SK-N-SH treated with all-trans-retinoic acid at 6 μM for 48 hours (cell line): Measurements from ENCODE around the gene NIP7.
"Not testable (repeated sequence)": the region's sequence is repeated elsewhere in the genome, so short reads cannot be mapped to it uniquely, and the experiment has no call there.

Source experiments
- ATAC-seq: fragments of 200-7000 bp; cut with Tn5 transposase; 3 replicates; pipeline ENCODE4 v1.9.1; 2020; ENCODE audit warnings: mild to moderate bottlenecking, moderate library complexity
- ARNTL ChIP-seq: fragments of 450-650 bp; formaldehyde crosslinking; IDR thresholded peaks from 2 replicates; pipeline ENCODE4 v1.5.0; 2020; ENCODE audit warnings: low read depth, mild to moderate bottlenecking, moderate library complexity, borderline replicate concordance
- BACH2 ChIP-seq: fragments of 250-450 bp; sonication (Bioruptor Pico); IDR thresholded peaks from 2 replicates; pipeline ENCODE4 v1.9.0; 2021; ENCODE audit warnings: mild to moderate bottlenecking, borderline replicate concordance
- CSDC2 ChIP-seq: fragments of 250-450 bp; sonication (Bioruptor Pico); IDR thresholded peaks from 2 replicates; pipeline ENCODE4 v1.5.0; 2020; ENCODE audit warnings: mild to moderate bottlenecking, moderate library complexity
- ESRRG ChIP-seq: fragments of 250-450 bp; sonication (Bioruptor Pico); IDR thresholded peaks from 2 replicates; pipeline ENCODE4 v1.6.1; 2021; ENCODE audit warnings: mild to moderate bottlenecking
- GLIS3 ChIP-seq: fragments of 250-450 bp; sonication (Bioruptor Pico); IDR thresholded peaks from 2 replicates; pipeline ENCODE4 v1.5.0; 2020; ENCODE audit warnings: mild to moderate bottlenecking, moderate library complexity
- ISL1 ChIP-seq: fragments of 250-450 bp; sonication (Bioruptor Pico); IDR thresholded peaks from 2 replicates; pipeline ENCODE4 v2.1.2; 2022; ENCODE audit warnings: mild to moderate bottlenecking, moderate library complexity
- OSR1 ChIP-seq: fragments of 250-450 bp; sonication (Bioruptor Pico); IDR thresholded peaks from 2 replicates; pipeline ENCODE4 v1.8.0; 2022; ENCODE audit warnings: moderate library complexity, mild to moderate bottlenecking, inconsistent platforms
- PPARA ChIP-seq: fragments of 250-450 bp; sonication (Bioruptor Pico); IDR thresholded peaks from 2 replicates; pipeline ENCODE4 v1.5.0; 2020; ENCODE audit warnings: mild to moderate bottlenecking, borderline replicate concordance
- RARB ChIP-seq: fragments of 250-450 bp; sonication (Bioruptor Pico); IDR thresholded peaks from 2 replicates; pipeline ENCODE4 v1.8.0; 2021; ENCODE audit warnings: mild to moderate bottlenecking, moderate library complexity
- SNAI2 ChIP-seq: fragments of 250-450 bp; sonication (Bioruptor Pico); IDR thresholded peaks from 2 replicates; pipeline ENCODE4 v1.5.0; 2020; ENCODE audit warnings: mild to moderate bottlenecking, moderate library complexity
- TCF4 ChIP-seq: fragments of 250-450 bp; sonication (Bioruptor Pico); IDR thresholded peaks from 2 replicates; pipeline ENCODE4 v1.8.0; 2021; ENCODE audit warnings: mild to moderate bottlenecking, moderate library complexity, borderline replicate concordance
- TOX ChIP-seq: fragments of 250-450 bp; sonication (Bioruptor Pico); IDR thresholded peaks from 2 replicates; pipeline ENCODE4 v1.8.0; 2021; ENCODE audit warnings: mild to moderate bottlenecking, moderate library complexity, borderline replicate concordance
- ZC3H10 ChIP-seq: fragments of 250-450 bp; sonication (Bioruptor Pico); IDR thresholded peaks from 2 replicates; pipeline ENCODE4 v1.5.1; 2021; ENCODE audit warnings: mild to moderate bottlenecking, moderate library complexity
- ZFP3 ChIP-seq: fragments of 250-450 bp; sonication (Bioruptor Pico); IDR thresholded peaks from 2 replicates; pipeline ENCODE4 v1.5.0; 2020; ENCODE audit warnings: mild to moderate bottlenecking, moderate library complexity
- ZNF70 ChIP-seq: fragments of 450-650 bp; formaldehyde crosslinking; IDR thresholded peaks from 2 replicates; pipeline ENCODE4 v1.5.0; 2020; ENCODE audit warnings: mild to moderate bottlenecking, moderate library complexity
- TF ChIP-seq, protein P1 (sequence below): fragments of 250-450 bp; sonication (Bioruptor Pico); IDR thresholded peaks from 2 replicates; pipeline ENCODE4 v1.5.0; 2020; ENCODE audit warnings: mild to moderate bottlenecking, moderate library complexity
- TF ChIP-seq, protein P2 (sequence below): fragments of 250-450 bp; sonication (Bioruptor Pico); IDR thresholded peaks from 2 replicates; pipeline ENCODE4 v1.5.1; 2021; ENCODE audit warnings: mild to moderate bottlenecking, moderate library complexity
- TF ChIP-seq, protein P3 (sequence below): fragments of 250-450 bp; sonication (Bioruptor Pico); IDR thresholded peaks from 2 replicates; pipeline ENCODE4 v1.5.1; 2020; ENCODE audit warnings: low read depth, mild to moderate bottlenecking, moderate library complexity
- TF ChIP-seq, protein P4 (sequence below): fragments of 250-450 bp; sonication (Bioruptor Pico); IDR thresholded peaks from 2 replicates; pipeline ENCODE4 v1.8.0; 2020; ENCODE audit warnings: mild to moderate bottlenecking, moderate library complexity, borderline replicate concordance
- TF ChIP-seq, protein P5 (sequence below): fragments of 250-450 bp; sonication (Bioruptor Pico); IDR thresholded peaks from 2 replicates; pipeline ENCODE4 v1.8.0; 2021; ENCODE audit warnings: low read depth, mild to moderate bottlenecking, moderate library complexity, borderline replicate concordance

The NIP7 gene

DNA sequence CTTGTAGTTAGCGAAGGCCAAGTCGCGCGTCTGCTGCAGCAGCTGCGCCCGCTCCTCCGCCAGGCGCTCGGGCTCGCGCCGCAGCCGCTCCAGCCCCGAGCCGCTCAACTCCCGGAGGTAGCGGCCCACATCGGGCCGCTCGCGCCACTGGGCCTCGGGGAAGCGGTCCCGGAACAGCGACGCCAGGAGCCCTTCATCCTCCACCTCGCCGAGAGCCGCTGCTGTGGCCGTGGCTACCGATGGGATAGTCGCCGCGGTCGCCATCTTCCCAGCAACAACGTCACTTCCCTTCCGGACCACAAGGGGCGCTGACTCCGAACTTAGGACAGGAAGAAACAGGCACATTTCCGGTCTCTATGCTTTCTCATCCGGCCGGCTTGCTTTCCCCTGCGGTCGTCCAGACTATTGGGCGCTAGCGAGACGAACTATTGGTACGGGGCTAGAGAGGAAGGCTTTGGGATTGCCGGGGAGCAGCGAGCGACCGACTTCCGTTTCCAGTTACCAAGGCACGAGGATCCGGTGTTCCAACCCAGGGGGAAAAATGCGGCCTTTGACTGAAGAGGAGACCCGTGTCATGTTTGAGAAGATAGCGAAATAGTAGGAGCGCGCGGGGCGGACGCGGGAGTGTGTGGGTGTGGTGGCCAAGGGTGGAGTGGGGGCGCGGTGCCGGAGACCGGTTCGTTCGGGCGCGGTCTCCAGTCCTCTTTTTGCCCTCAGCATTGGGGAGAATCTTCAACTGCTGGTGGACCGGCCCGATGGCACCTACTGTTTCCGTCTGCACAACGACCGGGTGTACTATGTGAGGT is at the start of gene NIP7, which contains the start of gene COG8:
TSS of gene NIP7 (plus strand) at position 484 of the 806 bp plus-strand sequence. CDS start at position 542, 58 bp downstream.
TSS of gene COG8 (minus strand) at position 276 of the 806 bp plus-strand sequence. CDS start at position 264, 12 bp downstream.
- no peak for TF ChIP-seq ESRRG (CRISPR knock-in tag)
- no peak for TF ChIP-seq TCF4 (CRISPR knock-in tag)
- ATAC-seq: peak; percentile 99

DNA sequence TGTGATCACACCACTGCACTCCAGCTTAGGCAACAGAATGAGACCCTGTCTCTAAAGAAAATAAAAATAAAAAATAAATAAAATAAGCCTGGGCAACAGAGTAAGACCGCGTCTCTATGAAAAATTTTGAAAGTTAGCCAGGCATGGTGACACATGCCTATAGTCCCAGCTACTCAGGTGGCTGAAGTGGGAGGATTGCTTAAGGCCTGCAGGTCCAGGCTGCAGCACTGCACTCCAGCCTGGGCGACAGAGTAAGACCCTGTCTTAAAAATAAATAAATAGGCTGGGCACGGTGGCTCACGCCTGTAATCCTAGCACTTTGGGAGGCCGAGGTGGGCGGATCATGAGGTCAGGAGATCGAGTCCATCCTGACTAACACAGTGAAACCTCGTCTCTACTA is 47.9 kb upstream of the NIP7 start:
- not testable (repeated sequence) for ATAC-seq

DNA sequence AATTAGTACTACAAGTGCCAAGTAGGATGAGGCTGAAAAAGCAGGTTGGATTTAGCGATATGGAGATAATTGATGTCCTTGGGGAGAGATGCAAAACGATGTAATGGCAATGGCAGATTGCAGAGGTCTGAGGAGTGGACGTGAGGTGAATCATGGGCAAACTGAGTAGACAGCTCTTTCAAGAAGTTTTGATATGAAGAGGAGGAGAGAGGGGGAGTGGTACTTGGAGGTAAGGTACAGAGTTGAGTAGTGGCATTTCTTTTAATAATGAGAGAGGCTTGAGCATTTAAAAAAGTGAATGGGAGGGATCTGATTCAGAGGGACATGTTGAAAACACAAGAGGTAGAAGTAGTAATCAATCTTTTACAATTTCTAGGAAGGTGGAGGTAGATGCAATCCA is 46.2 kb upstream of the NIP7 start:
- TF ChIP-seq PPARA (CRISPR knock-in tag) (no peak), RARB (CRISPR knock-in tag) (no peak), OSR1 (CRISPR knock-in tag) (no peak), GLIS3 (CRISPR knock-in tag) (no peak), BACH2 (CRISPR knock-in tag) (no peak), ZFP3 (no peak), TOX (CRISPR knock-in tag) (no peak), ARNTL (CRISPR knock-in tag) (no peak), CSDC2 (CRISPR knock-in tag) (no peak), ZNF70 (CRISPR knock-in tag) (no peak), TCF4 (CRISPR knock-in tag) (no peak), ESRRG (CRISPR knock-in tag) (no peak), SNAI2 (CRISPR knock-in tag) (no peak), ISL1 (CRISPR knock-in tag) (no peak)
- TF ChIP-seq, protein P1, sequence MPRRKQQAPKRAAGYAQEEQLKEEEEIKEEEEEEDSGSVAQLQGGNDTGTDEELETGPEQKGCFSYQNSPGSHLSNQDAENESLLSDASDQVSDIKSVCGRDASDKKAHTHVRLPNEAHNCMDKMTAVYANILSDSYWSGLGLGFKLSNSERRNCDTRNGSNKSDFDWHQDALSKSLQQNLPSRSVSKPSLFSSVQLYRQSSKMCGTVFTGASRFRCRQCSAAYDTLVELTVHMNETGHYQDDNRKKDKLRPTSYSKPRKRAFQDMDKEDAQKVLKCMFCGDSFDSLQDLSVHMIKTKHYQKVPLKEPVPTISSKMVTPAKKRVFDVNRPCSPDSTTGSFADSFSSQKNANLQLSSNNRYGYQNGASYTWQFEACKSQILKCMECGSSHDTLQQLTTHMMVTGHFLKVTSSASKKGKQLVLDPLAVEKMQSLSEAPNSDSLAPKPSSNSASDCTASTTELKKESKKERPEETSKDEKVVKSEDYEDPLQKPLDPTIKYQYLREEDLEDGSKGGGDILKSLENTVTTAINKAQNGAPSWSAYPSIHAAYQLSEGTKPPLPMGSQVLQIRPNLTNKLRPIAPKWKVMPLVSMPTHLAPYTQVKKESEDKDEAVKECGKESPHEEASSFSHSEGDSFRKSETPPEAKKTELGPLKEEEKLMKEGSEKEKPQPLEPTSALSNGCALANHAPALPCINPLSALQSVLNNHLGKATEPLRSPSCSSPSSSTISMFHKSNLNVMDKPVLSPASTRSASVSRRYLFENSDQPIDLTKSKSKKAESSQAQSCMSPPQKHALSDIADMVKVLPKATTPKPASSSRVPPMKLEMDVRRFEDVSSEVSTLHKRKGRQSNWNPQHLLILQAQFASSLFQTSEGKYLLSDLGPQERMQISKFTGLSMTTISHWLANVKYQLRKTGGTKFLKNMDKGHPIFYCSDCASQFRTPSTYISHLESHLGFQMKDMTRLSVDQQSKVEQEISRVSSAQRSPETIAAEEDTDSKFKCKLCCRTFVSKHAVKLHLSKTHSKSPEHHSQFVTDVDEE (CRISPR knock-in tag): no peak
- TF ChIP-seq, protein P2, sequence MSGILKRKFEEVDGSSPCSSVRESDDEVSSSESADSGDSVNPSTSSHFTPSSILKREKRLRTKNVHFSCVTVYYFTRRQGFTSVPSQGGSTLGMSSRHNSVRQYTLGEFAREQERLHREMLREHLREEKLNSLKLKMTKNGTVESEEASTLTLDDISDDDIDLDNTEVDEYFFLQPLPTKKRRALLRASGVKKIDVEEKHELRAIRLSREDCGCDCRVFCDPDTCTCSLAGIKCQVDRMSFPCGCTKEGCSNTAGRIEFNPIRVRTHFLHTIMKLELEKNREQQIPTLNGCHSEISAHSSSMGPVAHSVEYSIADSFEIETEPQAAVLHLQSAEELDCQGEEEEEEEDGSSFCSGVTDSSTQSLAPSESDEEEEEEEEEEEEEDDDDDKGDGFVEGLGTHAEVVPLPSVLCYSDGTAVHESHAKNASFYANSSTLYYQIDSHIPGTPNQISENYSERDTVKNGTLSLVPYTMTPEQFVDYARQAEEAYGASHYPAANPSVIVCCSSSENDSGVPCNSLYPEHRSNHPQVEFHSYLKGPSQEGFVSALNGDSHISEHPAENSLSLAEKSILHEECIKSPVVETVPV (CRISPR knock-in tag): no peak
- TF ChIP-seq, protein P3, sequence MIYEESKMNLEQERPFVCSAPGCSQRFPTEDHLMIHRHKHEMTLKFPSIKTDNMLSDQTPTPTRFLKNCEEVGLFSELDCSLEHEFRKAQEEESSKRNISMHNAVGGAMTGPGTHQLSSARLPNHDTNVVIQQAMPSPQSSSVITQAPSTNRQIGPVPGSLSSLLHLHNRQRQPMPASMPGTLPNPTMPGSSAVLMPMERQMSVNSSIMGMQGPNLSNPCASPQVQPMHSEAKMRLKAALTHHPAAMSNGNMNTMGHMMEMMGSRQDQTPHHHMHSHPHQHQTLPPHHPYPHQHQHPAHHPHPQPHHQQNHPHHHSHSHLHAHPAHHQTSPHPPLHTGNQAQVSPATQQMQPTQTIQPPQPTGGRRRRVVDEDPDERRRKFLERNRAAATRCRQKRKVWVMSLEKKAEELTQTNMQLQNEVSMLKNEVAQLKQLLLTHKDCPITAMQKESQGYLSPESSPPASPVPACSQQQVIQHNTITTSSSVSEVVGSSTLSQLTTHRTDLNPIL (CRISPR knock-in tag): no peak
- TF ChIP-seq, protein P4, sequence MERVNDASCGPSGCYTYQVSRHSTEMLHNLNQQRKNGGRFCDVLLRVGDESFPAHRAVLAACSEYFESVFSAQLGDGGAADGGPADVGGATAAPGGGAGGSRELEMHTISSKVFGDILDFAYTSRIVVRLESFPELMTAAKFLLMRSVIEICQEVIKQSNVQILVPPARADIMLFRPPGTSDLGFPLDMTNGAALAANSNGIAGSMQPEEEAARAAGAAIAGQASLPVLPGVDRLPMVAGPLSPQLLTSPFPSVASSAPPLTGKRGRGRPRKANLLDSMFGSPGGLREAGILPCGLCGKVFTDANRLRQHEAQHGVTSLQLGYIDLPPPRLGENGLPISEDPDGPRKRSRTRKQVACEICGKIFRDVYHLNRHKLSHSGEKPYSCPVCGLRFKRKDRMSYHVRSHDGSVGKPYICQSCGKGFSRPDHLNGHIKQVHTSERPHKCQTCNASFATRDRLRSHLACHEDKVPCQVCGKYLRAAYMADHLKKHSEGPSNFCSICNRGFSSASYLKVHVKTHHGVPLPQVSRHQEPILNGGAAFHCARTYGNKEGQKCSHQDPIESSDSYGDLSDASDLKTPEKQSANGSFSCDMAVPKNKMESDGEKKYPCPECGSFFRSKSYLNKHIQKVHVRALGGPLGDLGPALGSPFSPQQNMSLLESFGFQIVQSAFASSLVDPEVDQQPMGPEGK: no peak

DNA sequence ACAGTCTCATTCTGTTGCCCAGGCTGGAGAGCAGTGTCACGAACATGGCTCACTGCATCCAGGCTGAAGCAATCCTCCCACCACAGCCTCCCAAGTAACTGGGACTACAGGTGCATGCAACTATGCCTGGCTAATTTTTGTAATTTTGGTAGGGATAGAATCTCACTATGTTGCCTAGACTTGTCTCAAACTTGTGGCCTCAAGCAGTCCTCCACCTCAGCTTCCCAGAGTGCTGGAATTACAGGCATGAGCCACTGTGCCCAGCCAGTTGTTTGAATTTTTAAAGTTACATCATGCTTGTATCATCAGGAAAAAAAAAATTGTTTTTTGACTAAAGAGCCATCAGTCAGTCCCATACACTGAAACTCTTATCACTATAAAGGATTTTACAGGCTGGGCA is 45.5 kb upstream of the NIP7 start:
- ATAC-seq: no peak; the same call in 2 of the 3 replicates
- TF ChIP-seq, protein P5, sequence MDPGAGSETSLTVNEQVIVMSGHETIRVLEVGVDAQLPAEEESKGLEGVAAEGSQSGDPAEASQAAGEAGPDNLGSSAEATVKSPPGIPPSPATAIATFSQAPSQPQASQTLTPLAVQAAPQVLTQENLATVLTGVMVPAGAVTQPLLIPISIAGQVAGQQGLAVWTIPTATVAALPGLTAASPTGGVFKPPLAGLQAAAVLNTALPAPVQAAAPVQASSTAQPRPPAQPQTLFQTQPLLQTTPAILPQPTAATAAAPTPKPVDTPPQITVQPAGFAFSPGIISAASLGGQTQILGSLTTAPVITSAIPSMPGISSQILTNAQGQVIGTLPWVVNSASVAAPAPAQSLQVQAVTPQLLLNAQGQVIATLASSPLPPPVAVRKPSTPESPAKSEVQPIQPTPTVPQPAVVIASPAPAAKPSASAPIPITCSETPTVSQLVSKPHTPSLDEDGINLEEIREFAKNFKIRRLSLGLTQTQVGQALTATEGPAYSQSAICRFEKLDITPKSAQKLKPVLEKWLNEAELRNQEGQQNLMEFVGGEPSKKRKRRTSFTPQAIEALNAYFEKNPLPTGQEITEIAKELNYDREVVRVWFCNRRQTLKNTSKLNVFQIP (CRISPR knock-in tag): no peak
- TF ChIP-seq ZC3H10 (CRISPR knock-in tag): no peak
- no peak for TF ChIP-seq ARNTL (CRISPR knock-in tag)
- no peak for TF ChIP-seq GLIS3 (CRISPR knock-in tag)

More for the DNA sequence above, 46.2 kb upstream of the NIP7 start:
- ATAC-seq: no peak

DNA sequence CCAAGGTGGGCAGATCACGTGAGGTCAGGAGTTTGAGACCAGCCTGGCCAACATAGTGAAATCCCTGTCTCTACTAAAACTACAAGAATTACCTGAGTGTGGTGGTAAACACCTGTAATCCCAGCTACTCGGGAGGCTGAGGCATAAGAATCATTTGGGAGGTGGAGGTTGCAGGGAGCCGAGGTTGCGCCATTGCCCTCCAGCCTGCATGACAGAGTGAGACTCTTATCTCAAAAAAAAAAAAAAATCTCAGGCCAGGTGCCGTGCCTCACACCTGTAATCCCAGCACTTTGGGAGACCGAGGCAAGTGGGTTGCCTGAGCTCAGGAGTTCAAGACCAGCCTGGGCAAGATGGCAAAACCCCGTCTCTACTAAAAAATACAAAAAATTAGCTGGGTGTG is 42.8 kb upstream of the NIP7 start:
- ATAC-seq: not testable (repeated sequence)
